IMR-90 (cell line): ENCODE measurements around the gene NABP1. TPM values are rescaled to one million over a fixed set of nuclear protein-coding genes. Genes with fewer than 3 reads are reported as not detected.

ENCODE experiments used
- ATAC-seq: fragments of 200-7000 bp; cut with Tn5 transposase; 2 replicates; pipeline ENCODE4 v1.9.1; 2020; ENCODE audit warnings: low read depth, mild to moderate bottlenecking, moderate library complexity
- BruUV-seq: library from RNA; stranded (reverse); fragments of 400-500 nt; replicated peaks from 2 replicates; lab custom pipeline; 2021; lab: Mats Ljungman, UMichigan
- CTCF ChIA-PET: fragments of 300-600 bp; formaldehyde crosslinking; extraction: SDS; loops from one replicate; lab custom pipeline; 2021; ENCODE audit warnings: antibody characterized with exemption; lab: Yijun Ruan, JAX
- POLR2A ChIA-PET: fragments of 300-600 bp; sonication (Branson Sonifier 250); formaldehyde crosslinking; loops from one replicate; lab custom pipeline; 2022; ENCODE audit warnings: antibody characterized with exemption; ENCODE audit not compliant: unreplicated experiment; lab: Charles Lee
- DNase-seq: peaks from one replicate; pipeline ENCODE4 v3.0.0; 2013
- H2AFZ ChIP-seq: replicated peaks from 2 replicates; pipeline ENCODE3; 2013; ENCODE audit warnings: low read length, mild to moderate bottlenecking; ENCODE audit not compliant: poor library complexity
- H2AK5ac ChIP-seq: 2 replicates; pipeline ENCODE4 v1.6.1; 2013; ENCODE audit warnings: low read depth, low read length, inconsistent platforms
- H2AK9ac ChIP-seq: replicated peaks from 2 replicates; pipeline ENCODE3; 2013; ENCODE audit warnings: mild to moderate bottlenecking, low read depth, low read length, moderate library complexity; ENCODE audit not compliant: poor library complexity
- H2BK120ac ChIP-seq: 2 replicates; pipeline ENCODE4 v1.6.1; 2013; ENCODE audit warnings: low read depth, low read length, inconsistent platforms
- H2BK15ac ChIP-seq: 3 replicates; pipeline ENCODE4 v1.6.1; 2013; ENCODE audit warnings: low read depth, low read length, inconsistent platforms
- H2BK20ac ChIP-seq: 2 replicates; pipeline ENCODE4 v1.6.1; 2013; ENCODE audit warnings: low read depth, mild to moderate bottlenecking, inconsistent platforms, low read length, moderate library complexity
- H2BK5ac ChIP-seq: 2 replicates; pipeline ENCODE4 v1.6.1; 2013; ENCODE audit warnings: mild to moderate bottlenecking, low read depth, low read length, inconsistent platforms; ENCODE audit not compliant: poor library complexity, severe bottlenecking
- H3K14ac ChIP-seq: replicated peaks from 2 replicates; pipeline ENCODE4 v1.6.1; 2013; ENCODE audit warnings: low read depth, low read length, inconsistent platforms
- H3K18ac ChIP-seq: 2 replicates; pipeline ENCODE4 v1.6.1; 2013; ENCODE audit warnings: low read depth, low read length, control low read depth
- H3K23ac ChIP-seq: 2 replicates; pipeline ENCODE4 v1.6.1; 2013; ENCODE audit warnings: low read depth, low read length, inconsistent platforms
- H3K27ac ChIP-seq: 2 replicates; pipeline ENCODE4 v1.5.1; 2013; ENCODE audit warnings: mild to moderate bottlenecking, control low read depth, low read length; ENCODE audit not compliant: insufficient read depth
- H3K27me3 ChIP-seq: 2 replicates; pipeline ENCODE4 v1.6.1; 2013; ENCODE audit warnings: low read length; ENCODE audit not compliant: control insufficient read depth, insufficient read depth
- H3K36me3 ChIP-seq: 2 replicates; pipeline ENCODE4 v1.6.1; 2013; ENCODE audit warnings: low read length, mixed read lengths; ENCODE audit not compliant: control insufficient read depth, insufficient read depth
- H3K4ac ChIP-seq: 2 replicates; pipeline ENCODE4 v1.6.1; 2013; ENCODE audit warnings: low read depth, low read length, inconsistent platforms
- H3K4me1 ChIP-seq: 2 replicates; pipeline ENCODE4 v1.6.1; 2013; ENCODE audit warnings: low read length, mixed read lengths; ENCODE audit not compliant: control insufficient read depth, insufficient read depth
- H3K4me2 ChIP-seq: 2 replicates; pipeline ENCODE4 v1.6.1; 2013; ENCODE audit warnings: low read depth, mild to moderate bottlenecking, control low read depth, low read length, moderate library complexity
- H3K4me3 ChIP-seq: 2 replicates; pipeline ENCODE4 v1.5.1; 2013; ENCODE audit warnings: low read depth, mild to moderate bottlenecking, control low read depth, low read length, moderate library complexity; ENCODE audit not compliant: insufficient read depth
- H3K56ac ChIP-seq: 2 replicates; pipeline ENCODE4 v1.6.1; 2013; ENCODE audit warnings: low read length, inconsistent platforms; ENCODE audit not compliant: insufficient read depth; ENCODE audit errors: extremely low read depth
- H3K79me1 ChIP-seq, 2 experiments: 2 replicates each; pipeline ENCODE4 v1.6.1; 2013; ENCODE audit warnings: low read length in 2 of 2, inconsistent platforms in 1 of 2, low read depth in 1 of 2
- H3K9ac ChIP-seq: 2 replicates; pipeline ENCODE4 v1.6.1; 2013; ENCODE audit warnings: low read depth, low read length, control low read depth
- H3K9me1 ChIP-seq: 2 replicates; pipeline ENCODE4 v1.6.1; 2013; ENCODE audit warnings: low read length, inconsistent platforms; ENCODE audit not compliant: insufficient read depth
- H3K9me3 ChIP-seq: 2 replicates; pipeline ENCODE4 v1.6.1; 2013; ENCODE audit warnings: low read length; ENCODE audit not compliant: control insufficient read depth, insufficient read depth
- H4K20me1 ChIP-seq: 2 replicates; pipeline ENCODE4 v1.6.1; 2013; ENCODE audit warnings: low read length, inconsistent platforms; ENCODE audit not compliant: insufficient read depth
- H4K5ac ChIP-seq: 2 replicates; pipeline ENCODE4 v1.6.1; 2013; ENCODE audit warnings: mild to moderate bottlenecking, low read depth, low read length, control low read depth
- H4K8ac ChIP-seq, 2 experiments: 2 replicates each; pipeline ENCODE4 v1.6.1; 2013; ENCODE audit warnings: low read depth in 2 of 2, low read length in 2 of 2, control low read depth in 1 of 2, inconsistent platforms in 1 of 2
- H4K91ac ChIP-seq: 2 replicates; pipeline ENCODE4 v1.6.1; 2013; ENCODE audit warnings: low read depth, low read length, inconsistent platforms; ENCODE audit not compliant: insufficient read depth
- BHLHE40 ChIP-seq: fragments of 150-350 bp; IDR thresholded peaks from 2 replicates; pipeline ENCODE4 v1.6.1; 2016; ENCODE audit warnings: mild to moderate bottlenecking, low read depth, low read length
- CEBPB ChIP-seq: IDR thresholded peaks from 2 replicates; pipeline ENCODE4 v1.6.1; 2012; ENCODE audit warnings: low read depth, low read length, improper control_type of control experiment
- CHD1 ChIP-seq: IDR thresholded peaks from 2 replicates; pipeline ENCODE4 v1.6.1; 2012; ENCODE audit warnings: low read depth, low read length, improper control_type of control experiment
- CTCF ChIP-seq: conservative IDR thresholded peaks from 2 replicates; pipeline ENCODE4 v1.5.1; 2012; ENCODE audit warnings: mild to moderate bottlenecking, low read depth, low read length, improper control_type of control experiment
- ELK1 ChIP-seq: fragments of 150-350 bp; IDR thresholded peaks from 2 replicates; pipeline ENCODE4 v1.6.1; 2016; ENCODE audit warnings: low read depth, mild to moderate bottlenecking, low read length, moderate library complexity, borderline replicate concordance
- FOS ChIP-seq: fragments of 150-350 bp; IDR thresholded peaks from 2 replicates; pipeline ENCODE4 v1.6.1; 2016; ENCODE audit warnings: low read depth, low read length
- MAFK ChIP-seq: IDR thresholded peaks from 2 replicates; pipeline ENCODE4 v1.6.1; 2012; ENCODE audit warnings: low read depth, low read length, improper control_type of control experiment
- MXI1 ChIP-seq: IDR thresholded peaks from 2 replicates; pipeline ENCODE4 v1.6.1; 2012; ENCODE audit warnings: low read depth, mild to moderate bottlenecking, low read length, moderate library complexity, borderline replicate concordance
- NFE2L2 ChIP-seq: fragments of 150-350 bp; IDR thresholded peaks from 2 replicates; pipeline ENCODE4 v1.6.1; 2016; ENCODE audit warnings: low read depth, mild to moderate bottlenecking, low read length
- POLR2A ChIP-seq: IDR thresholded peaks from 2 replicates; pipeline ENCODE4 v1.6.1; 2012; ENCODE audit warnings: mild to moderate bottlenecking, low read depth, low read length
- RAD21 ChIP-seq: IDR thresholded peaks from 2 replicates; pipeline ENCODE4 v1.6.1; 2012; ENCODE audit warnings: low read length, improper control_type of control experiment
- RCOR1 ChIP-seq: IDR thresholded peaks from 2 replicates; pipeline ENCODE4 v1.6.1; 2012; ENCODE audit warnings: mild to moderate bottlenecking, low read length, improper control_type of control experiment; ENCODE audit not compliant: insufficient replicate concordance
- RFX5 ChIP-seq: IDR thresholded peaks from 2 replicates; pipeline ENCODE4 v1.8.0; 2012; ENCODE audit warnings: low read depth, mild to moderate bottlenecking, low read length, moderate library complexity
- SMC3 ChIP-seq: fragments of 150-350 bp; IDR thresholded peaks from 2 replicates; pipeline ENCODE4 v1.6.1; 2016; ENCODE audit warnings: low read depth, mild to moderate bottlenecking, antibody characterized with exemption, low read length, moderate library complexity
- WGBS, 2 experiments: methylation state at CpG; one replicate each; pipeline versions ENCODE4 v1.1.5 to v1.1.7; 2013; ENCODE audit warnings: missing lambda C conversion rate in 2 of 2; ENCODE audit not compliant: insufficient read length in 1 of 2; ENCODE audit errors: extremely low coverage in 2 of 2; 5-methylcytosine and 5-hydroxymethylcytosine counted together
- dilution Hi-C: fragments of 300-500 bp; cut with HindIII; formaldehyde crosslinking; loops from one replicate; pipeline ENCODE4 v1.14.3; 2018; ENCODE audit warnings: low sequenced_read_pairs; ENCODE audit not compliant: unreplicated experiment
- in situ Hi-C: fragments of 300-500 bp; cut with MboI; formaldehyde crosslinking; loops from 3 replicates; pipeline ENCODE4 v1.14.3; 2019; ENCODE audit warnings: low sequenced_read_pairs, inconsistent platforms, mixed read lengths
- intact Hi-C: fragments of 100-400 bp; cut with micrococcal nuclease; formaldehyde crosslinking; loops from 2 replicates; pipeline ENCODE4 v1.10.0; 2022
- polyA plus RNA-seq, 3 experiments: library from polyadenylated mRNA; depleted of rRNA; stranded (reverse); fragments of >200 nt; gene quantifications; 2 replicates each; pipeline ENCODE4 v1.2.3, GENCODE V29; 2012; ENCODE audit warnings: low replicate concordance in 1 of 3
- total RNA-seq: library from RNA; depleted of rRNA; stranded (reverse); fragments of >200 nt; gene quantifications from 2 replicates; pipeline ENCODE4 v1.2.3, GENCODE V29; 2012

NABP1 gene
- total and polyA plus RNA-seq, 2 of the 4 experiments (the other 2 are of a cell fraction): 57.7 to 73.3 TPM

GRCh38 chr2:191638079-191638801 lies 39.7 kb upstream of the NABP1 start (continued):
- TF ChIP-seq MXI1: no peak
- no peak for TF ChIP-seq CEBPB

GRCh38 chr2:191638802-191639172 lies 39.1 kb upstream of the NABP1 start:
- Histone ChIP-seq H3K18ac (peak overlapping the region; percentile 94; the same call in 1 of the 2 replicates), H3K27me3 (no peaks in the 10 kb centered on the region), H3K4ac (peak overlapping the region; percentile 82), H3K9me1 (0 out of 2 replicates have a peak, but pooled peaks cover 6% of the 10 kb centered on the region), H4K8ac (peak overlapping the region; percentile 42 to 54), H2BK5ac (peak overlapping the region; percentile 98), H3K9me3 (no peaks in the 10 kb centered on the region), H3K4me2 (no peak overlapping the region), H4K20me1 (no peaks in the 10 kb centered on the region), H2BK20ac (peak overlapping the region; percentile 99), H4K91ac (peak overlapping the region; percentile 67), H2BK15ac (peak overlapping the region; percentile 82; the same call in 2 of the 3 replicates), H3K27ac (peak overlapping the region; percentile 86), H3K4me3 (no peak overlapping the region), H3K4me1 (peaks cover 20% of the 10 kb centered on the region), H2AFZ (no peak overlapping the region), H3K23ac (peak overlapping the region; percentile 47), H3K79me1 (peaks cover 2 to 7% of the 10 kb centered on the region in 2 experiments; a peak in 2 of 4 replicates), H2AK9ac (peak overlapping the region; percentile 43), H3K14ac (peak overlapping the region; percentile 32; the same call in 1 of the 2 replicates), H3K9ac (no peak overlapping the region), H3K56ac (peak overlapping the region; percentile 74; the same call in 1 of the 2 replicates), H4K5ac (peak overlapping the region; percentile 89; the same call in 1 of the 2 replicates), H3K36me3 (no peaks in the 10 kb centered on the region), H2BK120ac (peak overlapping the region; percentile 99), H2AK5ac (peak overlapping the region; percentile 57; the same call in 1 of the 2 replicates)
- ATAC-seq (no peak), DNase-seq (no peak)
- BruUV-seq: no TSS peak
- intact Hi-C loops: no loop called here
- CTCF ChIA-PET: interaction anchor here (0.7 to 1.7 kb wide), 4 partner anchors 10 to 72 kb away, joined by 3 to 5 read pairs (median 4); no protein-coding TSS in a partner anchor
- POLR2A ChIA-PET: interaction anchor here (0.9 to 3.7 kb wide), 7 partner anchors 13 to 68 kb away, joined by 4 to 57 read pairs (median 7); partner anchors contain the start of gene NABP1
- dilution Hi-C loops: no loop called here
- WGBS, 2 experiments: no CpG with 5 or more reads among the region's 1 CpG
- in situ Hi-C loops: no loop called here
- TF ChIP-seq MXI1 (no peak), NFE2L2 (no peak), SMC3 (no peak), BHLHE40 (no peak), ELK1 (no peak), FOS (no peak), RAD21 (no peak), MAFK (no peak), CHD1 (no peak), CEBPB (no peak), RCOR1 (no peak), CTCF (no peak), RFX5 (no peak), POLR2A (no peak)
